HG03280 (cell line): ENCODE results near the gene TEX52.
"Not testable (repeated sequence)": the region's sequence is repeated elsewhere in the genome, so short reads cannot be mapped to it uniquely, and the experiment has no call there.

ENCODE experiments used
- ATAC-seq: cut with Tn5 transposase; IDR thresholded peaks from one replicate; pipeline ENCODE4 v1.9.1; 2021; ENCODE audit warnings: mild to moderate bottlenecking, moderate library complexity; ENCODE audit not compliant: unreplicated experiment

TEX52 gene

GRCh38 chr12:2868986-2869632, 12.3 kb upstream of the TEX52 start:
- ATAC-seq: not testable (repeated sequence)

- no peak for ATAC-seq
Observed at GRCh38 chr12:2864198-2864597, 7.4 kb upstream of the TEX52 start.

GRCh38 chr12:2863402-2863801, 6.6 kb upstream of the TEX52 start:
- ATAC-seq: not testable (repeated sequence)

- ATAC-seq: no peak
Observed at GRCh38 chr12:2862876-2863275, 6.0 kb upstream of the TEX52 start.

GRCh38 chr12:2860170-2860569, 3.3 kb upstream of the TEX52 start:
- no peak for ATAC-seq

GRCh38 chr12:2858944-2859421, 2.1 kb upstream of the TEX52 start:
- no peak for ATAC-seq

- ATAC-seq: no peak
Observed at GRCh38 chr12:2858334-2858733, 1.5 kb upstream of the TEX52 start.

GRCh38 chr12:2857576-2857975, 737 bp upstream of the TEX52 start:
- no peak for ATAC-seq

- no peak for ATAC-seq
Observed at GRCh38 chr12:2856051-2856450, 788 bp downstream of the TEX52 start.

GRCh38 chr12:2855546-2855945, 1.3 kb downstream of the TEX52 start:
- ATAC-seq: no peak

GRCh38 chr12:2854669-2855453, 2.0 kb downstream of the TEX52 start:
- no peak for ATAC-seq

GRCh38 chr12:2853626-2854025, 3.2 kb downstream of the TEX52 start:
- no peak for ATAC-seq

GRCh38 chr12:2851931-2852330, 4.9 kb downstream of the TEX52 start:
- no peak for ATAC-seq

- ATAC-seq: no peak
Observed at GRCh38 chr12:2845280-2845679, 11.6 kb downstream of the TEX52 start.

- ATAC-seq: no peak
Observed at GRCh38 chr12:2844786-2845185, 12.1 kb downstream of the TEX52 start.

- no peak for ATAC-seq
Observed at GRCh38 chr12:2842948-2843347, 13.9 kb downstream of the TEX52 start.

- ATAC-seq: no peak
Observed at GRCh38 chr12:2841056-2841650, 15.7 kb downstream of the TEX52 start.

- ATAC-seq: no peak
Observed at GRCh38 chr12:2836574-2836973, 20.3 kb downstream of the TEX52 start.

GRCh38 chr12:2835691-2836403, 21.0 kb downstream of the TEX52 start:
- ATAC-seq: no peak

GRCh38 chr12:2834581-2835491, 22.0 kb downstream of the TEX52 start, which contains the start of gene NRIP2:
TSS of gene NRIP2 (minus strand) at chr12:2835035. CDS start at chr12:2834983, 52 bp downstream.
- ATAC-seq: no peak
